Measurements from ENCODE around the gene MYLK.

MYLK gene

GRCh38 chr3:123793425-123793824 lies 90.7 kb downstream of the MYLK start:
- no peak for DNase-seq (ENCODE audit: low read depth, low spot score)

- no peak for DNase-seq (ENCODE audit: low read depth, low spot score)
These were observed 91.5 kb downstream of the MYLK start for GRCh38 chr3:123792473-123793201.

- DNase-seq (ENCODE audit: low read depth, low spot score): no peak
These were observed 92.2 kb downstream of the MYLK start for GRCh38 chr3:123791898-123792297.

GRCh38 chr3:123791417-123791816 lies 92.7 kb downstream of the MYLK start:
- no peak for DNase-seq (ENCODE audit: low read depth, low spot score)

- no peak for DNase-seq (ENCODE audit: low read depth, low spot score)
These were observed 93.1 kb downstream of the MYLK start for GRCh38 chr3:123791073-123791370.

GRCh38 chr3:123790254-123791072 lies 93.7 kb downstream of the MYLK start:
- DNase-seq (ENCODE audit: low read depth, low spot score): no peak

GRCh38 chr3:123789760-123790159 lies 94.4 kb downstream of the MYLK start:
- DNase-seq (ENCODE audit: low read depth, low spot score): no peak

- no peak for DNase-seq (ENCODE audit: low read depth, low spot score)
These were observed 95.0 kb downstream of the MYLK start for GRCh38 chr3:123789160-123789559.

GRCh38 chr3:123788710-123789109 lies 95.4 kb downstream of the MYLK start:
- no peak for DNase-seq (ENCODE audit: low read depth, low spot score)

- DNase-seq (ENCODE audit: low read depth, low spot score): no peak
These were observed 97.0 kb downstream of the MYLK start for GRCh38 chr3:123787133-123787532.

- DNase-seq (ENCODE audit: low read depth, low spot score): no peak
These were observed 98.5 kb downstream of the MYLK start for GRCh38 chr3:123785602-123786001.

GRCh38 chr3:123783811-123784210 lies 100.3 kb downstream of the MYLK start:
- no peak for DNase-seq (ENCODE audit: low read depth, low spot score)

- no peak for DNase-seq (ENCODE audit: low read depth, low spot score)
These were observed 101.0 kb downstream of the MYLK start for GRCh38 chr3:123783050-123783689.

GRCh38 chr3:123782488-123782887 lies 101.6 kb downstream of the MYLK start:
- no peak for DNase-seq (ENCODE audit: low read depth, low spot score)

GRCh38 chr3:123781571-123782275 lies 102.4 kb downstream of the MYLK start:
- DNase-seq (ENCODE audit: low read depth, low spot score): no peak

- no peak for DNase-seq (ENCODE audit: low read depth, low spot score)
These were observed 103.0 kb downstream of the MYLK start for GRCh38 chr3:123781138-123781537.

GRCh38 chr3:123780656-123781055 lies 103.5 kb downstream of the MYLK start:
- DNase-seq (ENCODE audit: low read depth, low spot score): no peak

- no peak for DNase-seq (ENCODE audit: low read depth, low spot score)
These were observed 104.4 kb downstream of the MYLK start for GRCh38 chr3:123779655-123780231.

- no peak for DNase-seq (ENCODE audit: low read depth, low spot score)
These were observed 105.0 kb downstream of the MYLK start for GRCh38 chr3:123778991-123779622.

- no peak for DNase-seq (ENCODE audit: low read depth, low spot score)
These were observed 105.6 kb downstream of the MYLK start for GRCh38 chr3:123778525-123778924.

- no peak for DNase-seq (ENCODE audit: low read depth, low spot score)
These were observed 107.9 kb downstream of the MYLK start for GRCh38 chr3:123776071-123776782.

All from activated CD4-positive, CD25-positive, alpha-beta regulatory T cell treated with anti-CD3 and anti-CD28 coated beads, Interleukin-2, amount 50 U/mL, for 16 hours (primary cell).